ENCODE data around the gene LGI2.

LGI2 gene

GRCh38 chr4:24973404-24973746 lies 57.4 kb downstream of the LGI2 start:
- Histone ChIP-seq H2BK5ac (ENCODE audit: low read length) (no peak overlapping the region), H2AK5ac (ENCODE audit: low read length) (no peak overlapping the region), H3K4ac (ENCODE audit: low read depth, low read length) (no peak overlapping the region), H3K4me2 (ENCODE audit: low read length) (no peak overlapping the region), H3K27me3 (ENCODE audit: insufficient read depth, low read length, poor library complexity) (no peaks in the 10 kb centered on the region), H4K5ac (ENCODE audit: low read length) (no peak overlapping the region), H3K36me3 (ENCODE audit: control insufficient read depth, insufficient read depth, low read length) (no peaks in the 10 kb centered on the region), H3K56ac (ENCODE audit: low read length) (no peak overlapping the region), H3K4me1 (ENCODE audit: control insufficient read depth, low read depth, low read length) (no peaks in the 10 kb centered on the region), H2BK15ac (replicated peaks; ENCODE audit: low read depth) (no peak overlapping the region), H3K9ac (ENCODE audit: low read length) (no peak overlapping the region), H3K27ac (ENCODE audit: low read depth, low read length) (no peak overlapping the region), H2BK120ac (ENCODE audit: low read depth, low read length) (no peak overlapping the region), H3K18ac (ENCODE audit: low read length) (no peak overlapping the region), H3K23ac (ENCODE audit: low read length) (no peak overlapping the region), H3K79me1 (ENCODE audit: low read length) (no peaks in the 10 kb centered on the region), H4K8ac (ENCODE audit: low read depth, low read length) (no peak overlapping the region), H3K79me2 (ENCODE audit: control insufficient read depth, insufficient read depth, low read length) (no peaks in the 10 kb centered on the region), H3K4me3 (ENCODE audit: low read length) (no peak overlapping the region)
- DNase-seq: no peak
- no CpG with 5 or more reads among the region's 3 CpGs for WGBS (ENCODE audit: extremely low coverage, insufficient coverage, low lambda C conversion rate)

- Histone ChIP-seq H3K4me3 (ENCODE audit: low read length) (no peak overlapping the region), H2BK5ac (ENCODE audit: low read length) (no peak overlapping the region), H3K27ac (ENCODE audit: low read depth, low read length) (no peak overlapping the region), H3K23ac (ENCODE audit: low read length) (no peak overlapping the region), H3K4me1 (ENCODE audit: control insufficient read depth, low read depth, low read length) (no peaks in the 10 kb centered on the region), H4K8ac (ENCODE audit: low read depth, low read length) (no peak overlapping the region), H3K4me2 (ENCODE audit: low read length) (no peak overlapping the region), H2BK120ac (ENCODE audit: low read depth, low read length) (no peak overlapping the region), H3K56ac (ENCODE audit: low read length) (no peak overlapping the region), H3K4ac (ENCODE audit: low read depth, low read length) (no peak overlapping the region), H3K79me1 (ENCODE audit: low read length) (no peaks in the 10 kb centered on the region), H3K9ac (ENCODE audit: low read length) (no peak overlapping the region), H3K27me3 (ENCODE audit: insufficient read depth, low read length, poor library complexity) (no peaks in the 10 kb centered on the region), H3K18ac (ENCODE audit: low read length) (no peak overlapping the region), H3K36me3 (ENCODE audit: control insufficient read depth, insufficient read depth, low read length) (no peaks in the 10 kb centered on the region), H2BK15ac (replicated peaks; ENCODE audit: low read depth) (no peak overlapping the region), H3K79me2 (ENCODE audit: control insufficient read depth, insufficient read depth, low read length) (no peaks in the 10 kb centered on the region), H4K5ac (ENCODE audit: low read length) (no peak overlapping the region), H2AK5ac (ENCODE audit: low read length) (no peak overlapping the region)
- no peak for DNase-seq
- WGBS (ENCODE audit: extremely low coverage, insufficient coverage, low lambda C conversion rate): no CpG with 5 or more reads among the region's 7 CpGs
Measured at GRCh38 chr4:24971192-24971591, 59.6 kb downstream of the LGI2 start.

- Histone ChIP-seq H3K56ac (ENCODE audit: low read length) (no peak overlapping the region), H3K4ac (ENCODE audit: low read depth, low read length) (no peak overlapping the region), H3K4me3 (ENCODE audit: low read length) (no peak overlapping the region), H3K4me2 (ENCODE audit: low read length) (no peak overlapping the region), H3K79me1 (ENCODE audit: low read length) (no peaks in the 10 kb centered on the region), H3K9ac (ENCODE audit: low read length) (no peak overlapping the region), H2BK120ac (ENCODE audit: low read depth, low read length) (no peak overlapping the region), H2BK15ac (replicated peaks; ENCODE audit: low read depth) (no peak overlapping the region), H4K5ac (ENCODE audit: low read length) (no peak overlapping the region), H3K79me2 (ENCODE audit: control insufficient read depth, insufficient read depth, low read length) (no peaks in the 10 kb centered on the region), H3K27me3 (ENCODE audit: insufficient read depth, low read length, poor library complexity) (no peaks in the 10 kb centered on the region), H3K36me3 (ENCODE audit: control insufficient read depth, insufficient read depth, low read length) (no peaks in the 10 kb centered on the region), H2AK5ac (ENCODE audit: low read length) (no peak overlapping the region), H3K23ac (ENCODE audit: low read length) (no peak overlapping the region), H4K8ac (ENCODE audit: low read depth, low read length) (no peak overlapping the region), H2BK5ac (ENCODE audit: low read length) (no peak overlapping the region), H3K4me1 (ENCODE audit: control insufficient read depth, low read depth, low read length) (no peaks in the 10 kb centered on the region), H3K18ac (ENCODE audit: low read length) (no peak overlapping the region), H3K27ac (ENCODE audit: low read depth, low read length) (no peak overlapping the region)
- no CpG with 5 or more reads among the region's 2 CpGs for WGBS (ENCODE audit: extremely low coverage, insufficient coverage, low lambda C conversion rate)
- DNase-seq: no peak
Measured at GRCh38 chr4:24970635-24971034, 60.1 kb downstream of the LGI2 start.

GRCh38 chr4:24970191-24970590 lies 60.6 kb downstream of the LGI2 start:
- no peak overlapping the region for H2BK120ac ChIP-seq (ENCODE audit: low read depth, low read length)
- no CpG with 5 or more reads among the region's 5 CpGs for WGBS (ENCODE audit: extremely low coverage, insufficient coverage, low lambda C conversion rate)
- H2AK5ac ChIP-seq (ENCODE audit: low read length): no peak overlapping the region
- no peak for DNase-seq
- no peak overlapping the region for H3K27ac ChIP-seq (ENCODE audit: low read depth, low read length)
- no peaks in the 10 kb centered on the region for H3K27me3 ChIP-seq (ENCODE audit: insufficient read depth, low read length, poor library complexity)
- H3K79me2 ChIP-seq (ENCODE audit: control insufficient read depth, insufficient read depth, low read length): no peaks in the 10 kb centered on the region
- H3K79me1 ChIP-seq (ENCODE audit: low read length): no peaks in the 10 kb centered on the region
- no peak overlapping the region for H3K23ac ChIP-seq (ENCODE audit: low read length)
- H3K4me3 ChIP-seq (ENCODE audit: low read length): no peak overlapping the region
- H3K4me1 ChIP-seq (ENCODE audit: control insufficient read depth, low read depth, low read length): no peaks in the 10 kb centered on the region
- no peak overlapping the region for H3K4ac ChIP-seq (ENCODE audit: low read depth, low read length)
- H2BK5ac ChIP-seq (ENCODE audit: low read length): no peak overlapping the region
- no peak overlapping the region for H3K4me2 ChIP-seq (ENCODE audit: low read length)
- H4K8ac ChIP-seq (ENCODE audit: low read depth, low read length): no peak overlapping the region
- no peaks in the 10 kb centered on the region for H3K36me3 ChIP-seq (ENCODE audit: control insufficient read depth, insufficient read depth, low read length)
- H2BK15ac ChIP-seq (replicated peaks; ENCODE audit: low read depth): no peak overlapping the region
- H3K18ac ChIP-seq (ENCODE audit: low read length): no peak overlapping the region
- no peak overlapping the region for H4K5ac ChIP-seq (ENCODE audit: low read length)
- H3K9ac ChIP-seq (ENCODE audit: low read length): no peak overlapping the region
- H3K56ac ChIP-seq (ENCODE audit: low read length): no peak overlapping the region

- H3K56ac ChIP-seq (ENCODE audit: low read length): no peak overlapping the region
- no peak overlapping the region for H2BK5ac ChIP-seq (ENCODE audit: low read length)
- H3K36me3 ChIP-seq (ENCODE audit: control insufficient read depth, insufficient read depth, low read length): no peaks in the 10 kb centered on the region
- no peak overlapping the region for H2BK15ac ChIP-seq (replicated peaks; ENCODE audit: low read depth)
- H3K23ac ChIP-seq (ENCODE audit: low read length): no peak overlapping the region
- H3K9ac ChIP-seq (ENCODE audit: low read length): no peak overlapping the region
- no peak overlapping the region for H3K27ac ChIP-seq (ENCODE audit: low read depth, low read length)
- H3K4ac ChIP-seq (ENCODE audit: low read depth, low read length): no peak overlapping the region
- H3K4me3 ChIP-seq (ENCODE audit: low read length): no peak overlapping the region
- no peak overlapping the region for H3K18ac ChIP-seq (ENCODE audit: low read length)
- no peaks in the 10 kb centered on the region for H3K79me2 ChIP-seq (ENCODE audit: control insufficient read depth, insufficient read depth, low read length)
- no peak overlapping the region for H2BK120ac ChIP-seq (ENCODE audit: low read depth, low read length)
- no peak overlapping the region for H3K4me2 ChIP-seq (ENCODE audit: low read length)
- H4K5ac ChIP-seq (ENCODE audit: low read length): no peak overlapping the region
- H3K4me1 ChIP-seq (ENCODE audit: control insufficient read depth, low read depth, low read length): no peaks in the 10 kb centered on the region
- no peaks in the 10 kb centered on the region for H3K79me1 ChIP-seq (ENCODE audit: low read length)
- WGBS (ENCODE audit: extremely low coverage, insufficient coverage, low lambda C conversion rate): no CpG with 5 or more reads among the region's 6 CpGs
- H4K8ac ChIP-seq (ENCODE audit: low read depth, low read length): no peak overlapping the region
- DNase-seq: no peak
- no peaks in the 10 kb centered on the region for H3K27me3 ChIP-seq (ENCODE audit: insufficient read depth, low read length, poor library complexity)
- H2AK5ac ChIP-seq (ENCODE audit: low read length): no peak overlapping the region
Measured at GRCh38 chr4:24969486-24969885, 61.3 kb downstream of the LGI2 start.

DNA sequence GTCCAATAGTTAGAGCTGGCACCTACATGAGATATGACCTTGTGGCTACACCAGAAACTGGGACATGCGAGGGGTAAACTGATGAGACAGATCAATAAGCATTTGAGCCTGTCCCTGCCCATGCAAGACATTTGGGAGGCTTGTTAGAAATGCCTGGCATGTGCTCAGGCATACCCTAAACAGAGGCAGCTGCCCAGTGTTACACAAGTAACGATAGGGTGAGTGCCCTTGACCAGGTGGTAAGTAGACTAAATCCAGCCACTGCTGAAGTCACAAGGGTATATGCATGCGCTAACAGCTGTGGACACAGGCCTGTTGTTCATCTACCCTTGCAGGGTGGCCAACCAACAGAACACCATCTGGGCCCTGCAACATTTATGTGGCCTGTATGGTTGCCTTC lies 61.8 kb downstream of the LGI2 start:
- Histone ChIP-seq H3K36me3 (ENCODE audit: control insufficient read depth, insufficient read depth, low read length) (no peaks in the 10 kb centered on the region), H3K56ac (ENCODE audit: low read length) (no peak overlapping the region), H2BK5ac (ENCODE audit: low read length) (no peak overlapping the region), H2BK120ac (ENCODE audit: low read depth, low read length) (no peak overlapping the region), H3K4ac (ENCODE audit: low read depth, low read length) (no peak overlapping the region), H3K27ac (ENCODE audit: low read depth, low read length) (no peak overlapping the region), H3K4me2 (ENCODE audit: low read length) (no peak overlapping the region), H3K18ac (ENCODE audit: low read length) (no peak overlapping the region), H3K79me2 (ENCODE audit: control insufficient read depth, insufficient read depth, low read length) (no peaks in the 10 kb centered on the region), H4K8ac (ENCODE audit: low read depth, low read length) (no peak overlapping the region), H4K5ac (ENCODE audit: low read length) (no peak overlapping the region), H3K79me1 (ENCODE audit: low read length) (no peaks in the 10 kb centered on the region), H2AK5ac (ENCODE audit: low read length) (no peak overlapping the region), H3K4me1 (ENCODE audit: control insufficient read depth, low read depth, low read length) (no peaks in the 10 kb centered on the region), H3K9ac (ENCODE audit: low read length) (no peak overlapping the region), H2BK15ac (replicated peaks; ENCODE audit: low read depth) (no peak overlapping the region), H3K23ac (ENCODE audit: low read length) (no peak overlapping the region), H3K27me3 (ENCODE audit: insufficient read depth, low read length, poor library complexity) (no peaks in the 10 kb centered on the region), H3K4me3 (ENCODE audit: low read length) (no peak overlapping the region)
- WGBS (ENCODE audit: extremely low coverage, insufficient coverage, low lambda C conversion rate): no CpG with 5 or more reads among the region's 3 CpGs
- no peak for DNase-seq
